GM10847 (cell line): ENCODE results near the gene ADH1C.

Experiments used
- POLR2A ChIP-seq: IDR thresholded peaks from 2 replicates; pipeline ENCODE4 v1.6.1; 2011; ENCODE audit not compliant: insufficient read length; ENCODE audit errors: extremely low read depth

ADH1C gene

GRCh38 chr4:99361899-99362275 is 9.3 kb upstream of the ADH1C start:
- TF ChIP-seq POLR2A: no peak

DNA sequence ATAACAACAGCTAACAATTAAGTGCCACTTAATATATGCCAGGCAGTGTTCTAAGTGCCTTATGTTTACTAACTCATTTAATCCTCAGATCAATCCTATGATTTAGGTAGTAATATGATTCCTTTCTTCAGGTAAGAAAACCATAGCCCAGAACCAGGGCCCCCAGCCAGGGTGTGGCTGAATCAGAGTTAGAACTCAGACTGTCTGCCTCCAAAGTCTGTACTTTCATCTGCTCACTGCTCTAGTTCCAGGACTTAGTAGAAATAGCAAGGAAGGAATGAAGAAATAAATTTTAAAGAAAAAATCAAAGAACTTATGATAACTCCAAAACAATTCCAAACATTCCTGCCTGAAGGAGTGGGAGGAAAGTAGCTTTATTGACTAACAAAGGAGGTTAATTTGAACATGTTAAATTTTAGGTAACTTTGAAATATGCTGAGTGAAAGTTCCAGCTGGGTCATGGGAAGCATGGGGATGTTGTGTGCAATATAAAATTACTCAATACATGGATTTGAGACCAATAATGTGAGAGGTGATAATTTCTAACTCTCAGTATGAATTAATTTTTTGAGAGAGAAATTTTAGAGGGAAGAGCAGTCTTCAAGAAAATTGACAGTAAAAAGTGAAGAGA is 8.8 kb upstream of the ADH1C start:
- TF ChIP-seq POLR2A: no peak

GRCh38 chr4:99359480-99360204 is 7.1 kb upstream of the ADH1C start:
- no peak for TF ChIP-seq POLR2A

GRCh38 chr4:99357948-99358347 is 5.4 kb upstream of the ADH1C start:
- TF ChIP-seq POLR2A: no peak

DNA sequence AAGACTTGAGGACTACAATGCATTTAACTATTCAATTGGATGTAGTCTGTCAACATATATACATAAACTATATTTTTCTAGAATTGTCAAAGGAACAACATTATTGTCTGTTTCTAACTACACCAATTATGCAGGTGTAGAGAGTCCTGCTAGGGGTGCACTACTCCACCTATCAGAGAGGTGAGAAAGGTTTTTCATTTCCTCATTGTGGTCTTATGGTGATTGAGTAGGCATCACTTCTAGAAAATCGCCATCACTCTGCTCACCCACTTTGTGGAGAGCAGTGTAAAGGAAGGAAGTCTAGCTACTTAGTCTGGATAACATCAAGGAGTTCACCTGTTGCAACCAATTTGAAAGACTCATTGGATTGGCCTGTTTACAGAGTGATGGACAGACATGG is 4.4 kb upstream of the ADH1C start:
- no peak for TF ChIP-seq POLR2A

DNA sequence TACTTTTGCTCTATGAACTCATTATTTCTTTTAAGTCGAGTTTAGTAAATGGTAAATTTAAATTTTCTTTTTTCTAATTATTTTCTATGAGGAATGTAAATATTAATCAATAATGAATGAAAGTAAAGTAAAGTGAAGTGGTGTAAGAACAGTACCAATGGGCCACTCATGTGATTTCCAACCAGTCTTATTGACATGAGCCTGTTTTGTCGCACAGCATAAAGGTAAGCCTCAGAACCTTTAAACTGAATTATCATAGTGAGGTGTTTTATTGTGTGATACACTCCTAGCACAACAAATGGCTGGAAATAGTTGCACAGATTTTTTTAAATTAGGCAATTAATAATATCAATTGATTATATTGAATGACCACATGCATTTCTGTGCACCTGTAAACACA is 1.1 kb downstream of the ADH1C start:
- TF ChIP-seq POLR2A: no peak

- TF ChIP-seq POLR2A: no peak
These were observed 3.2 kb downstream of the ADH1C start for GRCh38 chr4:99349338-99349737.

- no peak for TF ChIP-seq POLR2A
These were observed 11.1 kb downstream of the ADH1C start for GRCh38 chr4:99341426-99341825.

- TF ChIP-seq POLR2A: no peak
These were observed 13.4 kb downstream of the ADH1C start for GRCh38 chr4:99339172-99339571.

DNA sequence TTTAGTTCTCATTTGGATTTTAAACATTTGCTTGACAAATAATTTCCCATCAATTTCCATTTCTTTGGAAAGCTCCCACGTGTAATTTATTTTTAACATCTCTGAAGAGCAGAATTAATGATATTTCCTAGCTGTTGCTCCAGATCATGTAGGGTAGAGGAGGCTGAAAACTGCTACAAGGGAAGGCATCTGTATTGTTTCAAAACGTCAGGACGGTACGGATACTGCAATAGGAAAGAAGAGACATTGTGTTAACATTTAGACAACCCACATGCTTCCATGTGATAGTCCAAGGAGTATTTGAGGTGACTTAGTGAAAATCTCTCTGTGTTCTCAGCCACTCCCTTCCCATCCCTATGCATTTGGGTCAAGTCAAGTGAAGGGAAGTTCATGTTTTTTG is 16.0 kb downstream of the ADH1C start:
- no peak for TF ChIP-seq POLR2A

- no peak for TF ChIP-seq POLR2A
These were observed 17.7 kb downstream of the ADH1C start for GRCh38 chr4:99334880-99335279.

DNA sequence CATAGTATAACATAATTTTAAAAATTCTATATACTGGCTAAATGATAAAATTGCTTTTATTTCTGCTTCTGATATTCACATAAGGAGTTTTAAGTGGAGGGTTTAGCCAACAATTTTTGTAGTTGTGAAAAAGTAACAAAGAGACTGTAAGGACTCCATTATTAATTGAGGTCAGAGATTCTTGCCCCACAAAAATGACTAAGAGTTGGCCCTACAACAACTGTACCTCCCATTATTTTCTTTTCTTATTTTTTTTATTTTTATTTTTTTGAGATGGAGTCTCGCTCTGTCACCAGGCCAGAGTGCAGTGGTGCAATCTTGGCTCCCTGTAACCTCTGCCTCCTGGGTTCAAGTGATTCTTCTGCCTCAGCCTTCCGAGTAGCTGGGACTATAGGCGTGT is 21.9 kb downstream of the ADH1C start:
- no peak for TF ChIP-seq POLR2A

DNA sequence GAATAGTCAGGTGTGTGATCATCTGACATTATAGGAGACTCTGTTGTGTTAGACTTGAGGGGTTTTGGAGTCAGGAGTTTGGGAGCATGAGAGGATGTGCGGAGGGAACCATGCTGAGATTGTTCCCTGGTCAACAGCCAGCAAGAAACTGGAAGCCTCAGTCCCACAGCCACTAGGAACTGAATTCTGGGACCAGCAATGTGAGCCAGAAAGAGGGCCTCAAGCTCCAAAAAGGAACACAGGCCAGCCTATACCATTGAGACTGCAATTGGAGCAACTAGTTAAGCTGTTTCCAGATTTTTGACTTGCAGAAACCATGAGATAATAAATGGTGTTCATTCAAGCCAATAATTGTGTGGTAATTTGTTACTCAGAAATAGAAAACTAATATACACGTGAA is 22.7 kb downstream of the ADH1C start:
- no peak for TF ChIP-seq POLR2A

- TF ChIP-seq POLR2A: no peak
These were observed 27.6 kb downstream of the ADH1C start for GRCh38 chr4:99324979-99325378.

GRCh38 chr4:99324361-99324760 is 28.2 kb downstream of the ADH1C start:
- no peak for TF ChIP-seq POLR2A

DNA sequence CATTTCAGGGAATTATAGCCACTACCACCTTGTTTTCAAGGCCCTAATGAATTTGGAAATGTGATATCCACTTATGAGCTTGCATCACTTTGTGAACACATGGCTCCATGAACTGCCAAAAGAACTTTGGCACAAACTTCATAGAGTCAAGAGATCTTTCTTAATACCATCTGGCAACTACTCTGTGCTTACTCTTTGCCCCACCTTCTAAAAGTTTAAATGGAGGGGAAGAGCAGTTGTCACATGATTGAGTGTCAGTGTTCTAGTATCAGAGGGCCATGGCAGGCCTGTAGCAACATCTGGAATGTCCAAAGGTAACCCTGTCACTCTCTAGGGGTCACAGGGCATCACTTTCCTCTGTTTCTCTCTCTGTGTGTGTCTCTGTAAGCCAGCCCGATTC is 28.8 kb downstream of the ADH1C start:
- no peak for TF ChIP-seq POLR2A

DNA sequence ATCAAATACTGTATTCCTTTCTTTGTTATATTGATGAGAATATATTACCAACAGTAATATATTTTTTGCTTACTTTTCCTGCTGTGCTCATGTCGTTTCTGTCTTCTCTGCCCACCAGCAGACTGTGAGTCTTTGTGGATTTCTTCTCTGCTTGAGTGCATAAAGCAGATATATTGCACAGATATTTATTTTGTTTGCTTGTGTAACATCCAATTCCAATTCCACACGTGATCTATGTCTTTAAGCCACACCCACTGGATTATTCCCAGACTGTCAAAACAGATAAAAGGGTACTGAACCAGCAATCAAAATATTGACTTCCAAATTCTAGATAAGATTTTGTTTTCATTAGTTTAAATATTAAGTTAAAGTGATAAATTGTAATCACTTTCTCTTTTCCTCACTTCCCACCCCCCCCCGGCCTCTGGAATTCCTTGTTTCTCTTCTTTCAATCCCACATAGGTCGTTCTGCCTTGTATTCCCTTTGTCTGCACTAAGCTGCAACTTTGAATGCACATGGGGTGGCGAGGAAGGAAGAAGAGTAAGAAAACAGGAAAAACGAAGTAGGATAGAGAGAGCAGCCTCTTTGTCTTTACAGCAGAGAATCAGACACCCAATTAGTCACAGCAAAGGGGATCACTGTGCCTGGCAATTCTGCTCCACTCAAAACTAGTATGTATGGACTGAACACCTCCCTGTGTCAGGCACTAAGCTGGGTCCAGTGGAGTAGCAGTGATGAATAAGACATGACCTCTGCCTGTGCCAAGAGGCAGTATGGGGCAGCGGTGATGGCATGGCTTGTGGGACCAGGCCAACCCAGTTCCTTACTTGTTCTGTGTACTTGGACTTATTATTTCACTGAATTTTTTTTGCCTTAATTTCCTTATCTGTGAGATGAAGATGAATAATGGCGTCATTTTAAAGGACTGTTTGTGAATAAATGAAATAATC is 31.0 kb downstream of the ADH1C start, which contains the start of gene ADH1B:
Gene ADH1B (minus strand): TSS at position 161 of the 951 bp plus-strand sequence. CDS start 70 bp downstream, at position 91.
- TF ChIP-seq POLR2A: no peak
